GM18519 (cell line): ENCODE results near the gene NRG4.
"Not testable (repeated sequence)": the region's sequence is repeated elsewhere in the genome, so short reads cannot be mapped to it uniquely, and the experiment has no call there.

Source experiments
- ATAC-seq: cut with Tn5 transposase; IDR thresholded peaks from one replicate; pipeline ENCODE4 v1.9.1; 2021; ENCODE audit warnings: mild to moderate bottlenecking, moderate library complexity; ENCODE audit not compliant: unreplicated experiment, low FRiP score

Gene NRG4

GRCh38 chr15:75995611-75996010 is 16.6 kb downstream of the NRG4 start:
- no peak for ATAC-seq

- no peak for ATAC-seq
These were observed 18.0 kb downstream of the NRG4 start for GRCh38 chr15:75994220-75994619.

GRCh38 chr15:75992897-75993296 is 19.3 kb downstream of the NRG4 start:
- ATAC-seq, result no peak

- no peak for ATAC-seq
These were observed 22.3 kb downstream of the NRG4 start for GRCh38 chr15:75989875-75990274.

GRCh38 chr15:75989045-75989444 is 23.2 kb downstream of the NRG4 start:
- no peak for ATAC-seq

GRCh38 chr15:75985971-75986370 is 26.3 kb downstream of the NRG4 start:
- ATAC-seq, result no peak

- ATAC-seq, result not testable (repeated sequence)
These were observed 27.5 kb downstream of the NRG4 start for GRCh38 chr15:75984706-75985105.

- ATAC-seq, result no peak
These were observed 29.8 kb downstream of the NRG4 start for GRCh38 chr15:75982468-75982867.

GRCh38 chr15:75981149-75981815 is 30.9 kb downstream of the NRG4 start:
- no peak for ATAC-seq

GRCh38 chr15:75976766-75977165 is 35.5 kb downstream of the NRG4 start:
- not testable (repeated sequence) for ATAC-seq

GRCh38 chr15:75966073-75966472 is 46.2 kb downstream of the NRG4 start:
- no peak for ATAC-seq

- no peak for ATAC-seq
These were observed 50.9 kb downstream of the NRG4 start for GRCh38 chr15:75961331-75961730.

GRCh38 chr15:75955720-75956119 is 56.5 kb downstream of the NRG4 start:
- no peak for ATAC-seq

- ATAC-seq, result no peak
These were observed 59.7 kb downstream of the NRG4 start for GRCh38 chr15:75952525-75952924.

GRCh38 chr15:75948761-75949296 is 63.4 kb downstream of the NRG4 start:
- no peak for ATAC-seq

- no peak for ATAC-seq
These were observed 65.1 kb downstream of the NRG4 start for GRCh38 chr15:75947092-75947491.

- no peak for ATAC-seq
These were observed 66.3 kb downstream of the NRG4 start for GRCh38 chr15:75945953-75946352.

GRCh38 chr15:75943713-75944215 is 68.5 kb downstream of the NRG4 start:
- ATAC-seq, result no peak

GRCh38 chr15:75943246-75943645 is 69.0 kb downstream of the NRG4 start:
- no peak for ATAC-seq

- ATAC-seq, result no peak
These were observed 69.8 kb downstream of the NRG4 start for GRCh38 chr15:75942464-75942863.

- ATAC-seq, result no peak
These were observed 81.4 kb downstream of the NRG4 start for GRCh38 chr15:75930866-75931265.

- no peak for ATAC-seq
These were observed 82.2 kb downstream of the NRG4 start for GRCh38 chr15:75929799-75930565.
